ENCODE data around the gene PSMC1.

GRCh38 chr14:90303473-90303872, 47.1 kb downstream of the PSMC1 start:
- peak; percentile 54 for TF ChIP-seq SP1 (IDR thresholded peaks at IDR 0.05)
- TF ChIP-seq CTCF (IDR thresholded peaks at IDR 0.05; ENCODE audit: low read depth, low read length, missing input control), result no peak
- TF ChIP-seq RAD21 (IDR thresholded peaks at IDR 0.05), result no peak
- TF ChIP-seq NR2F2 (IDR thresholded peaks at IDR 0.05), result no peak
- TF ChIP-seq TAF1 (conservative IDR thresholded peaks at IDR 0.05), result no peak
